NCI-H2171 treated with DMSO at 0.1 percent for 48 hours (cell line): ENCODE data around the gene FCGBP.
"Not testable (repeated sequence)": the region's sequence is repeated elsewhere in the genome, so short reads cannot be mapped to it uniquely, and the experiment has no call there.

Experiments used
- DNase-seq: peaks from one replicate; lab custom pipeline; 2025; lab: John Stamatoyannopoulos, UW

Gene FCGBP

GRCh38 chr19:39890755-39891551 is 43.5 kb downstream of the FCGBP start:
- DNase-seq: no peak

- DNase-seq: not testable (repeated sequence)
Measured at GRCh38 chr19:39889872-39890754, 44.3 kb downstream of the FCGBP start.

GRCh38 chr19:39887456-39887951 is 46.9 kb downstream of the FCGBP start:
- not testable (repeated sequence) for DNase-seq

GRCh38 chr19:39885821-39886554 is 48.4 kb downstream of the FCGBP start:
- DNase-seq: not testable (repeated sequence)

- not testable (repeated sequence) for DNase-seq
Measured at GRCh38 chr19:39884721-39885120, 49.7 kb downstream of the FCGBP start.
